NT2/D1 (cell line): ENCODE results near the gene REEP6.

Experiments
- DNase-seq: peaks from one replicate; pipeline ENCODE4 v3.0.0-alpha.2; 2011; ENCODE audit warnings: low read depth, low spot score
- H3K27me3 ChIP-seq: 2 replicates; pipeline ENCODE4 v1.6.0; 2011; ENCODE audit warnings: mild to moderate bottlenecking; ENCODE audit not compliant: insufficient read length, insufficient read depth
- H3K36me3 ChIP-seq: 2 replicates; pipeline ENCODE4 v1.6.1; 2011; ENCODE audit warnings: mild to moderate bottlenecking, low read length, mixed read lengths; ENCODE audit not compliant: insufficient read depth, insufficient read length
- H3K4me1 ChIP-seq: 2 replicates; pipeline ENCODE4 v1.5.1; 2011; ENCODE audit not compliant: insufficient read depth, insufficient read length
- H3K4me3 ChIP-seq: 2 replicates; pipeline ENCODE4 v1.5.1; 2011; ENCODE audit warnings: low read depth; ENCODE audit not compliant: insufficient read length
- H3K9ac ChIP-seq: 2 replicates; pipeline ENCODE4 v1.6.0; 2011; ENCODE audit warnings: low read depth; ENCODE audit not compliant: insufficient read length
- H3K9me3 ChIP-seq: 2 replicates; pipeline ENCODE4 v1.5.1; 2011; ENCODE audit warnings: mild to moderate bottlenecking, low read length; ENCODE audit not compliant: insufficient read depth
- SUZ12 ChIP-seq: IDR thresholded peaks from 2 replicates; pipeline ENCODE4 v1.6.1; 2011; ENCODE audit not compliant: insufficient read length, insufficient read depth; ENCODE audit errors: extremely low read depth
- YY1 ChIP-seq: IDR thresholded peaks from 2 replicates; pipeline ENCODE4 v1.6.1; 2011; ENCODE audit not compliant: insufficient read length, insufficient read depth
- ZNF274 ChIP-seq: IDR thresholded peaks from 2 replicates; pipeline ENCODE4 v1.6.1; 2011; ENCODE audit warnings: mild to moderate bottlenecking, low read depth, low read length

REEP6 gene

DNA sequence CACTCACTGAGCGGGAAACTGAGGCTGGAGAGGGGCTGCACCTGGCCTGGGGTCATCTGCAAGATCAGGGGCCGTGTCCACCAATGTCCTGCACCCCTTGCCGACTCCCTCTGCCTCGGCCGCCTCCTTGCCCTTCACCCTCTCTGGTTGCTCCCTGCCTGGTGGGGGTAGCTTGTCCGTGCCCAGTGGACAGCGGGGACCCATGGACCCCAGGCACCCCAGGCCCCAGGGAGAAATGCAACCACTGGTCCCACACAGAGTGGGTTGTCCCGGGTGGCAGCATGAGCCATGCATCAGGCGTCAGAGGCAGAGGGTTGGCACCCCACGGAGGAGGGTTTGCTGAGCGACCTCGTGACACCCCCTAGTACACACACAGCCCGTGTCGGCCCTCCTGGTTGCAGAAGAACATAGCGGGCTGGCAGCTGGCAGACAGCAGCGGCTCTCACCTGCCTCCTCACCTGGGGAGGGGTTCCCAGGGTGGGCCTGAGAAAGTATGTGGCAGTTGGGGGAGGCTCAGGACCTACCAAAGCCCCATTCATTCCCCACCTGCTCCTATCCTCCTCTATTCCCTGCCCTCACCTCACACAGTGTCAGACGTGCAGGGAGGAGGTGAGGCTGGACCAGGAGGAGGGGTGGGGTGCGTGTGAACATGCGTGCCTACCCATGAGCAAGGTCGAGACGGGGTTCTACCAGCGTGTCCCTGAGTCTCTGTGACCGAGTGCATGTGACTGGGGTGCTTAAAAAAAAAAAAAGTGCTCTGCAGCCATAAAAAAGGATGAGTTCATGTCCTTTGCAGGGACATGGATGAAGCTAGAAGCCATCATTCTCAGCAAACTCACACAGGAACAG, 13.2 kb downstream of the REEP6 start:
- peaks cover 18% of the 10 kb centered on the region for H3K27me3 ChIP-seq
- H3K36me3 ChIP-seq: no peaks in the 10 kb centered on the region
- no peak for TF ChIP-seq YY1
- TF ChIP-seq ZNF274: no peak
- TF ChIP-seq SUZ12: no peak
- peak overlapping the region; percentile 61 for H3K9ac ChIP-seq
- H3K4me3 ChIP-seq: no peak overlapping the region
- no peak for DNase-seq
- peaks cover 10% of the 10 kb centered on the region; the same call in 1 of the 2 replicates for H3K9me3 ChIP-seq
- peaks cover 18% of the 10 kb centered on the region for H3K4me1 ChIP-seq

DNA sequence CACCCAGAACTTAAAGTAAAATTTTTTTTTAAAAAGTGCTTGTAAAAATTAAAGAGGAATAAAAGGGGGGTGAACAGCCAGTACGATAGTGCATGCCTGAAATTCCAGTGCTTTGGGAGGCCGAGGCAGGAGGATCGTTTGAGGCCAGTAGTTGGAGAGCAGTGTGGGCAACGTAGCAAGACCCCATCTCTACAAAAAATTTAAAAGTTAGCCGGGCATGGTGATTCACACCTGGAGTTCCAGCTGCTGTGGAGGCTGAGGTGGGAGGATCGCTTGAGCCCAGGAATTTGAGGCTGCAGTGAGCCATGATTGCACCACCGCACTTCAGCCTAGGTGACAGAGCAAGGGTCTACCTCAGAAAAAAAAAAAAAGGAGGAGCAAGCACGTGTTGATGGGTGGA, 14.0 kb downstream of the REEP6 start:
- DNase-seq: no peak

DNA sequence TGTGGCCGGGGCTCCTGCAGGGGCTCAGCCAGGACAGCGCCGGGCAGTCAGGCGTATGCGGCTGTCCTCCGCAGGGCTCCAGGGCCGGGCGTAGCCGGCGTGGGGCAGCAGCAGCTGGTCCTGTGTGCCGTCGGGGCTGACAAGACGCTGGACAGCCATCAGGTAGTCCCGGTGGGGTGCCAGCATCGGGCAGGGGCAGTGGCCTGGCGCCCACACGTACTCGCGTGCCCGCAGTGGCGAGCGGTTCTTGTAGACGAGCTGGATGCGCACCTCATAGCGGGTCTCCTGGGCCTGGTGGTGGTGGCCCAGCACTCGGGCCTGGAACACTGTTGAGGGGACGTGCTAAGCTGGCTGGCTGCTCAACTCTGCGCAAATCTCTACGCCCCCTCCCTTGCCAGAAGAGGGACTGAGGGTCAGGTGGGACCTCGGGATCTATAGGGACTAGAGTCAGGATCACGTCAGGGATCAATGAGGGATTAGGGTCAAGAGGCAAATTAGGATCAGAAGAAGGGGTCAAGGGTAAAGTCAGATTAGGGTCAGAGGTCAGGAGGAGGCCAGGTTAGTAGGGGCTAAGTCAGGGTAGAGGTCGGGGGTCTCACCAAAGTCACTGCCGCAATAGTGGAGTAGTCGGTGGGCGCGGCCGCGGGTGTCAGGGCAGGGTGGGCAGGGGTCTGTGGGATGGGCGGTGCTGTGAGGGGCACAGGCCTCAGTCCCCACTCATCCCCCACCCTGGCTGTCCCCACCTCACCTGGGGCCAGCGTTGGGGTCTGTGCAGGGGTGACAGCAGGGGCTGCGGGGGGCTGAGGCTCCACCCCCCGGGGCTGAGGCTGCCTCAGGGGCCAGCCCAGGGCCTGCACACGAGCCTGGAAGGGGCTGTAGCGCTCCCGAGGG, 15.3 kb downstream of the REEP6 start:
- H3K4me3 ChIP-seq: no peak overlapping the region
- peaks cover 18% of the 10 kb centered on the region for H3K27me3 ChIP-seq

More for the DNA sequence above, 14.0 kb downstream of the REEP6 start:
- peaks cover 18% of the 10 kb centered on the region for H3K4me1 ChIP-seq
- H3K36me3 ChIP-seq: peaks cover 5% of the 10 kb centered on the region
- peaks cover 6% of the 10 kb centered on the region; the same call in 1 of the 2 replicates for H3K9me3 ChIP-seq
- peaks cover 18% of the 10 kb centered on the region for H3K27me3 ChIP-seq
- no peak overlapping the region for H3K4me3 ChIP-seq
- TF ChIP-seq YY1 (no peak), SUZ12 (no peak), ZNF274 (no peak)
- H3K9ac ChIP-seq: no peak overlapping the region

DNA sequence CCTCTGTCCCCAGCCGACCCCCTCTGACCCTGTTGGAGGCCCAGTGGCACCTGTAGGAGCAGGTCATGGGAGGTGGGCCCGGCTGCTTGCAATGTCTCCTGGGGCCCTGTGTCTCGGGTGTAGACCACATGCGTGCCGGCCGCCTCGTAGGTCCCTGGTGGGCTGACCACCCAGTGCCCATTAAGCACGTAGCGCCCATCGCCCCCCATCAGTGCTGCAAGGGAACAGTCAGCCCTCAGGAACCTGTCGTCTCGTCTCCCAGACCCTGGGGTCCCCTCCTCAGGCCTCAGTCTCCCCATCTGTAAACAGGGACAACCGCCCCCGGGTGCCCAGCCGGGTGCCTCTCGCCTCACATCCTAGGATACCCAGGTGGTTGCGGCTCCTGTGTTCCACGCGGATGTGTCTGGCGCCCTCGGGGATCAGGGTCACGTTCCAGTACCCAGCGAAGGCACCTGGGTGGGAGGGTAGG, 16.2 kb downstream of the REEP6 start:
- TF ChIP-seq ZNF274 (no peak), YY1 (no peak), SUZ12 (no peak)
- DNase-seq: no peak
- H3K36me3 ChIP-seq: peaks cover 6% of the 10 kb centered on the region
- peaks cover 24% of the 10 kb centered on the region for H3K4me1 ChIP-seq
- no peaks in the 10 kb centered on the region for H3K9me3 ChIP-seq
- peaks cover 18% of the 10 kb centered on the region for H3K27me3 ChIP-seq
- peak overlapping the region; percentile 53 for H3K9ac ChIP-seq
- peak overlapping the region; percentile 62 for H3K4me3 ChIP-seq

More for the DNA sequence above, 15.3 kb downstream of the REEP6 start:
- peaks cover 6% of the 10 kb centered on the region for H3K36me3 ChIP-seq
- TF ChIP-seq YY1 (no peak), ZNF274 (no peak), SUZ12 (no peak)
- no peak overlapping the region for H3K9ac ChIP-seq
- no peak for DNase-seq
- H3K9me3 ChIP-seq: no peaks in the 10 kb centered on the region
- peaks cover 20% of the 10 kb centered on the region for H3K4me1 ChIP-seq

DNA sequence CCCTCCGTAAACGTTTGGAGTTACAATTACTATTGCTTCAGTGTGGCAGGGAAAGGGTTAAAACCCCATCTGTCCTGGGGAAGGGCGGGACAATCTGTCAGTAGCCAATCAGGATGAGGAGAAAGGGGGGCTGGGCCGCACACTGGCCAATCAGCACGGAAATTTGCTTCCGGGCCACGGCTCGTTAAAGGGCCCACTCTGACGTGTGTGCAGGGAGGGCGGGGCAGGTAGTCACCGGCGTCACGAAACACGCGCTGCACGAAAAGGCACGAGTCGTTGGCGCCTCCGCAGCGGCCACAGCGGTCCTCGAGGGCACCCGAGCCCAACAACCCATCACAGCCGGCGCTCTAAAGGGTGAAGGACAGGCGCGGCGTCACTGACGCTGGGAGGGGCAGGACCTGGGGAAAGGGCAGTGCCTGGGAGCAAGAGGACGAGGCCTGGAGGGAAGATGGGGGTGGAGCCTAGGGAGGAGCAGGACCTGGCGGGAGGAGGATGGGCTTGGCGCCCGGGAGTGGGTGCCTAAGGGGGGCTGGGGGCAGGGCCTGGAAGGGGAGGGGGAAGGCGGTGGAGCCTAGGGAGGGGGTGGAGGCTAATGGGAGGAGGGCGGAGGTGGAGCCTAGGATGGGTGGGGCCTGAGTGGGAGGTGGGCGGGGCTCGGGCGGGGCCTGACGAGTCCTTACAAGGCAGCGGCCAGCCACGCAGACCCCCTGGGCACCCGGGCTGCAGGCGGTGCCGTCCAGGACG, 17.0 kb downstream of the REEP6 start:
- peak; percentile 95 for DNase-seq
- Histone ChIP-seq H3K9me3 (no peaks in the 10 kb centered on the region), H3K4me1 (peaks cover 23% of the 10 kb centered on the region), H3K36me3 (peaks cover 6% of the 10 kb centered on the region), H3K4me3 (peak overlapping the region; percentile 62), H3K27me3 (peaks cover 14% of the 10 kb centered on the region), H3K9ac (peak overlapping the region; percentile 69)
- TF ChIP-seq YY1 (no peak), ZNF274 (no peak), SUZ12 (no peak)

DNA sequence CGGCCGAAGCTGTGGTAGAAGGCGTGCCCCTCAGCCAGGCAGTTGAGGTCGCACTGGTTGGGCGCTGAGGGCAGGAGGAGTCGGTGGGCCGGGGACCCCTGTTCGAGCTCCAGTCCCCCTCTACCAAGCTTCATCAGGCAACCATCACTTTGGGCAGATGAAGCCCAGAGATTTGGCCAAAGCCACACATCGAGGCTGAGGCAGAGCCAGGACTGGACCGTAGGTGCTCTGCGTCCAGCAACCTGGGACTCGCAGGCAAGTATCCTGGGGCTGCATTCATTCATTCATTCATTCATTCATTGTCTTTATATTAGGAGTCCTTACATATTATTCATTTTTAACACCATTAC, 17.5 kb downstream of the REEP6 start:
- Histone ChIP-seq H3K4me3 (peak overlapping the region; percentile 42), H3K4me1 (peaks cover 18% of the 10 kb centered on the region)

More for the DNA sequence above, 17.5 kb downstream of the REEP6 start:
- Histone ChIP-seq H3K36me3 (peaks cover 6% of the 10 kb centered on the region), H3K9me3 (no peaks in the 10 kb centered on the region), H3K9ac (peak overlapping the region; percentile 57), H3K27me3 (peaks cover 9% of the 10 kb centered on the region)
- no peak for DNase-seq
- no peak for TF ChIP-seq SUZ12
- no peak for TF ChIP-seq ZNF274
- TF ChIP-seq YY1: no peak
